ENCODE data around the gene ASIC3.

Gene ASIC3

DNA sequence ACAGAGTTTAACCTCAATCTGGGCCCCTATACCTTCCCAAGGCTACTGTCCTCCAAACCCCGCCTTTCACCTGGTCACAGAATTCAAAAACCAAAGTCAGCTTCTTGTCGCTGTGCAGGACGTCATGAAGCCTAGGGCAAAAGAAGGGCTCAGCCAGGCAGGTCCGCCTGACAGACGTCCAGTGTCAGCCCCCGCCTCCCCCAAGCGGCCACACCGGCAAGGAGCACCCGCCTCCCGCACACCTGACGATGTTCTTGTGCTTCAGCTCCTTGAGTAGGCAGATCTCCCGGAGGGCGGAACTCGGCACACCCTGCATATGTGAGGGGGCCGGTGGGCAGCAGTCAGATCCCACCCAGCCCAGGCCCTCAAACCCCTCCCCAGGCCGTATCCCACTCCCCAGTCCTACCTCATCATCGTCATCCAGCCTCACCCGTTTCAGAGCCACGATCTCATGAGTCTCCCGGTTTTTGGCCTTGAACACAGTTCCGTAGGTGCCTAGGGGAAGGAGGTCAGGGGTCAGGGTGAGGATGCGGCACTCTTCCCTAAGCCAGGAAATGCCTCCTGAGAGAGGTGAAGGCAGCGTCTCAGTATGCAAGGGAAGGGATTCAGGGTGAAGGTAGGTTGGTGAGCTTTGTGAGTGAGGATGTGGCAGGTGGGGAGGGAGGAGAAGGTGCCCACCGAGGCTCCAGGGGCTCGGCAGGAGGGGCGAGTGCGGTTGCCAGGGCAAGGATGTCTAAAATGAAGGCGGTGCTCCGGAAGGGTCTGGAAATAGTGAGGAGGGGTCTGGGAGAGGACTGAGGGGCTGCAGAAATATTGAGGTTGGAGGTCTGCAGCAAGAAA is 8.6 kb downstream of the ASIC3 start:
- DNase-seq (ENCODE audit: low spot score): no peak

GRCh38 chr7:151057506-151057988 is 9.2 kb downstream of the ASIC3 start, which contains the start of gene CDK5:
CDK5 (minus strand) TSS chr7:151057897; CDS start chr7:151057848, 49 bp downstream.
- DNase-seq (ENCODE audit: low spot score): no peak

- DNase-seq (ENCODE audit: low spot score): peak; percentile 98
These were observed 9.9 kb downstream of the ASIC3 start for GRCh38 chr7:151057989-151058780.

- DNase-seq (ENCODE audit: low spot score): no peak
These were observed 10.5 kb downstream of the ASIC3 start for GRCh38 chr7:151058781-151059366.

GRCh38 chr7:151059367-151060112 is 11.2 kb downstream of the ASIC3 start, which contains the start of gene SLC4A2:
SLC4A2 (plus strand) TSS chr7:151059589; CDS start chr7:151061988, 2,399 bp downstream.
- peak; percentile 94 for DNase-seq (ENCODE audit: low spot score)

DNA sequence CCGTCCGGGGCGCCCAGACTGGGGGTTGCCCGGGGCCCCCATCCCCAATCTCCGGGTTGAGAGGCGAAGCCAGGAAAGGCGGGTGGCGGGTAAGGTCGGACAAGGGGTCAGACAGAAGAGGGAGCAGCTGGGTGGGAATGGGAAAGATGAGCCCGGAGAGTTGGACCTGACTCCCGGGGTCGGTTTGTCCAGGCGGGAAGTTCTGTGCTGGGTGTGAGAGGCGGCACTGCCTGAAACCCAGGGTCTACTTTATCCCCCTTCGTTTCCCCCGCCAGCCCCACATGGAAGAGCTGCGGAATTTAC is 11.7 kb downstream of the ASIC3 start:
- DNase-seq (ENCODE audit: low spot score): no peak

- DNase-seq (ENCODE audit: low spot score): no peak
These were observed 12.3 kb downstream of the ASIC3 start for GRCh38 chr7:151060416-151061212.

DNA sequence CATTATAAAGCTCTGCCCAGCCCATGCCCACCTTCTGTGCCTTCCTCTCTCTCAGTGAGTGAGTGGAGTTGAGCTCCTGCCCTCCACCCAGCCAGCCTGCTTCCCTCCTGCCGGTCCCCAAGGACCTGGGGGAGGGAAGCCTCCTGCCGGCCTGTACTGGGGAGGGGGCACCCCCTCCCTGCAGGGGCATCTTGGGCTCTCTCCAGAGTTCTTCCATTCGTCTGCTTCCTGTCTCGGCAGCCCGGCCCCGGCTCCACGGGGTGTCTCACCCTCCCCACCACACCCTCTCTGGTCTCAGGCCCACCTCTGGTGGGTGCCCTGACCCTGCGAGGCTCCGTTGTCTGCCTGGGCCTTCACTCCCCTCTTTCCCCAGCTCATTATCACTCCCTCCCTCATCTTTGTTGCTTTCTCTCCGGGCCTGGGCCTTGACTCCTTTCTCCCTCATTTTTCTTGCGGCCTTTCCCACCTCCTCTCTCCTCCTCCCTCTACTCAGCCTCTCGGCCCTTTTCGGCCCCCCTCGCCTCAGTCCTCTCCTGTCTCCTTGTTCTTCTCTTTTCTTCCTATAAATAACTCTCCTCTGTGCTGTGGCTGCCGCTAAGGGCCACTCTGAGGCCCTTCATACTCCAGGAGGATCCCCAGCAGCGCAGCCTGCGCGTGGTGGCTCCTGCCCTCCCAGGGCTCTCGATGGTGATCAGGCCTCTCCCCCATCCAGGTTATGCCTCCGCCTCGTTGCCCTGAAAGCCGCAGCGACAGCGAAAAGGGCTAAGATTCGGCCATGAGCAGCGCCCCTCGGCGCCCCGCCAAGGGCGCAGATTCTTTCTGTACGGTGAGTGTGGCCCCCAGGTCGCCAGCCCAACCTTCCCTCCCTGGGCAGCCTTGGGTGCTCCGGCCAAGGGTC is 13.1 kb downstream of the ASIC3 start:
- DNase-seq (ENCODE audit: low spot score): no peak

DNA sequence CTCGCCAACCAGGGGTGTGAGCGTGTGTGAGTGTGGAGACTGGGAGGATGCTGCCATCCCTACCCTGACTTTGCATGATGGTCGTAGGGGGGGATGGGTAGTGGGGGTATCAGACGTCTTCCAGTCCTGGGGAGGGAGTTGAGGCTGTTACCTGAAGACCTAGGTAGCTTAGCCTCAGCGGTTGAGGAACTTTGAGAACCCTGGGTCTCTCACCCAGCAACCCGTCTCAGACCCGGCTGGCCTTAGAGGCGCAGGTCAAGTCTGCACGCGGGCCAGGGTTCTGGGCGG is 13.7 kb downstream of the ASIC3 start:
- DNase-seq (ENCODE audit: low spot score): no peak

GRCh38 chr7:151062399-151063211 is 14.3 kb downstream of the ASIC3 start:
- DNase-seq (ENCODE audit: low spot score): peak; percentile 86

- DNase-seq (ENCODE audit: low spot score): peak; percentile 82
These were observed 14.9 kb downstream of the ASIC3 start for GRCh38 chr7:151063212-151063561.

- no peak for DNase-seq (ENCODE audit: low spot score)
These were observed 16.1 kb downstream of the ASIC3 start for GRCh38 chr7:151064454-151064853.

GRCh38 chr7:151064993-151065392 is 16.7 kb downstream of the ASIC3 start:
- DNase-seq (ENCODE audit: low spot score): no peak

- no peak for DNase-seq (ENCODE audit: low spot score)
These were observed 17.2 kb downstream of the ASIC3 start for GRCh38 chr7:151065516-151065915.

GRCh38 chr7:151066273-151066974 is 18.1 kb downstream of the ASIC3 start:
- DNase-seq (ENCODE audit: low spot score): no peak

DNA sequence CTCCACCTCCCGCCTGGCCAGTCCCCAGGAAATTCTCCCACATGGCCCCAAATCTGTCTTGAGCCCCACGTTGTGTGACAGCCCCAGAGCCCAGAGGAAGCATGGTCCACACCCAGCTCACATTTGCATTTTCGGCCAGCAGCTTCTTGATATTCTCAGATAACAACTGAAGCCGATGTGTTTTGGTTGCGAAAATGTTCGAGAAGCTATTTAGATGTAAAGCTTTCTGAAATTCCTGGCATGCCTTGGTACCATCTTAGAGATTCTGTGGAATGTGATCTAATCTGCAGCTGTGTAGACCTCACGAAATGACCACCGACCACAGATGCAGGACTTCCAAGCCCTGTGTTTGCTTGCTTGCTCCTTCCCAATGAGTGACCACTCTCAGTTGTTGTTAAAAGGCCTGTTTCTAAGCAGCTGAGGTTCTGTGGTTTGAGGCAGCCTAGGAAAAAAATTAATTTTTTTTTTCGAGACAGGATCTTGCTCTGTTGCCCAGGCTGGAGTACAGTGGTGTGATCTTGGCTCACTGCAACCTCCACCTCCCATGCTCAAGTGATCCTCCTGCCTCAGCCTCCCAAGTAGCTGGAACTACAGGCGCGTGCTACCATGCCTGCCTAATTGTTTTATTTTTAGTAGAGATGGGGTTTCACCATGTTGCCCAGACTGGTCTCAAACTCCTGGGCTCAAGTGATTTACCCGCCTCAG is 19.9 kb downstream of the ASIC3 start:
- no peak for DNase-seq (ENCODE audit: low spot score)

DNA sequence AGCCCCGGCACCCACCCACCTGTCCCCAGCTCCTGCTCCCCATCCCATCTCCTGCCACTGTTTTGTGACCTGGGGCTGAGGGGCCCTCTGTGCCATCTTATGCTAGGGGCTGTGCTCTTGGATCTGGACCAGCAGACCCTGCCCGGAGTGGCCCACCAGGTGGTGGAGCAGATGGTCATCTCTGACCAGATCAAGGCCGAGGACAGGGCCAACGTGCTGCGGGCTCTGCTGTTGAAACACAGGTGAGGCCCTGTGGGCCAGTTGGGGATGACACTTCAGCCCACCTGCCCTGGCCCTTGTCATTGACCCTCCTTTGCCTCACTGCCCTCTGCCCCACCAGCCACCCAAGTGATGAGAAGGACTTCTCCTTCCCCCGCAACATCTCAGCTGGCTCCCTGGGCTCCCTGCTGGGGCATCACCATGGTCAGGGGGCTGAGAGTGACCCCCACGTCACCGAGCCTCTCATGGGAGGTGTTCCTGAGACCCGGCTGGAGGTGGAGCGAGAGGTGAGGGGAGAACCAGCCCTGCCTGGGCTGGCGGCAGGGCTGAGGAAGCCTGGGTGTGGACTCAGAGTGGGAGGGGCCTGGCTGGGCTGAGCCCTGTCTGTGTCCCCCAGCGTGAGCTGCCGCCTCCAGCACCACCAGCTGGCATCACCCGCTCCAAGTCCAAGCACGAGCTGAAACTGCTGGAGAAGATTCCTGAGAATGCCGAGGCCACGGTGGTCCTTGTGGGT is 21.7 kb downstream of the ASIC3 start:
- no peak for DNase-seq (ENCODE audit: low spot score)

GRCh38 chr7:151070574-151070960 is 22.2 kb downstream of the ASIC3 start:
- DNase-seq (ENCODE audit: low spot score): no peak
